IPS-18c (cell line): ENCODE data around the gene BEND6.
"Not testable (repeated sequence)": the region's sequence is repeated elsewhere in the genome, so short reads cannot be mapped to it uniquely, and the experiment has no call there.

Source experiments
- H3K4me3 ChIP-seq: 2 replicates; pipeline ENCODE4 v1.7.0; 2013; ENCODE audit warnings: low read depth, mild to moderate bottlenecking, low read length, moderate library complexity; ENCODE audit not compliant: insufficient read depth
- H3K9me3 ChIP-seq: one replicate; pipeline ENCODE4 v1.6.1; 2013; ENCODE audit warnings: mild to moderate bottlenecking, low read length, moderate library complexity; ENCODE audit not compliant: control insufficient read depth, insufficient read depth

The BEND6 gene

GRCh38 chr6:56959938-56960337 is 5.0 kb downstream of the BEND6 start:
- no peak overlapping the region for H3K4me3 ChIP-seq

GRCh38 chr6:56961151-56961550 is 6.2 kb downstream of the BEND6 start:
- Histone ChIP-seq H3K9me3 (no peaks in the 10 kb centered on the region), H3K4me3 (no peak overlapping the region)

More at GRCh38 chr6:56959938-56960337, 5.0 kb downstream of the BEND6 start:
- H3K9me3 ChIP-seq = no peaks in the 10 kb centered on the region

- no peaks in the 10 kb centered on the region for H3K9me3 ChIP-seq
Measured at GRCh38 chr6:56962441-56962840, 7.5 kb downstream of the BEND6 start.

GRCh38 chr6:56963043-56963442 is 8.1 kb downstream of the BEND6 start:
- Histone ChIP-seq H3K9me3 (no peaks in the 10 kb centered on the region), H3K4me3 (no peak overlapping the region)

More at GRCh38 chr6:56962441-56962840, 7.5 kb downstream of the BEND6 start:
- no peak overlapping the region for H3K4me3 ChIP-seq

DNA sequence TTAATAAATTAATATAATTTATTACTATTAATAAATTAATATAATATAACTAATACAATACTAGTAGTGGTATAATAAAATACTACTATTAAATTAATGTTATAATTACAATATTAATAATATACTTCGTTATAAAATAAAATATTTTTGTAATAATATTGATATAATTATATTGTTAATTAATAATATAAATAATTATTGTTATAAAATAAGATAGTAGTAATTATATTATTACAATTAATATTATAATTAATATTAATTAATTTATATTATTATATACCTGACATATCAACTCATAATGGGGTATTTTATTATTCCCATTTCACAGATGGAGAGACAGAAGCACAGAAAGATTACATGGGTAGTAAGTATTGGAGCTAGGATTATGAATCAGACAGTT is 8.9 kb downstream of the BEND6 start:
- Histone ChIP-seq H3K9me3 (no peaks in the 10 kb centered on the region), H3K4me3 (no peak overlapping the region)

- Histone ChIP-seq H3K4me3 (no peak overlapping the region), H3K9me3 (no peaks in the 10 kb centered on the region)
Measured at GRCh38 chr6:56965126-56965525, 10.2 kb downstream of the BEND6 start.

DNA sequence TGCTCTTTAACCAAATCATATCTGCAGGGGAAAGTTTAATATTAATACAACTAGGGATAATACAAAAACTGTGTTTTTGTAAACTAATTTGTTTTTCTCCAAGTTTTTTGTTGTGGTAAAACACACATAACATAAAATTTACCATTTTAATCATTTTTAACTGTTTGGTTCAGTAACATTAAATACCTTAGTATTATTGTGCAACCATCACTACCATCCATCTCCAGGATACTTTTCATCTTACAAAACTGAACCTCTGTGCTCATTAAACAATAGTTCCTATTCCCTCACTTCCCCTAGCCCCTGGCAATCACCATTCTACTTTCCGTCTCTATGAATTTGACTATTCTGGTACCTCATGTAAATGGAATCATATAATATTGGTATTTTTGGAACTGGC is 15.9 kb downstream of the BEND6 start:
- no peaks in the 10 kb centered on the region for H3K9me3 ChIP-seq
- no peak overlapping the region for H3K4me3 ChIP-seq

DNA sequence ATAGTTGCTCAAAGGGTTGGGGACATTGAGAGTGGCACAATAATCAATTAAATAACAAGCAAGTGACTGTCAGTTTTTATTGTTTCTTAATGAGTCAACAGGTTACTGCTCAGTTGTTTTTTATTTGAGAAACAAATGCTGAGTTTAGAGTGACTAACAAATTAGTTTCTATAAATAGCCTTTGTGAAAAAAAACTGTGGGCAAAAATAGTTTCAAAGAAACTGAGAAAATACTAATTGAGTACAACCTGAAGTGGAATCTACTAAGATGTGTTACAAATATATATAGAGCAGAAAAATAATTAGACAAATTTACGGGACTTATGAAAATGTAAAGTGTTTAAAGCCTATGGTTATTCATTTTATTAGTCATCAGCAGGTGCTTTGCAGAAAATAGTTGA is 22.3 kb downstream of the BEND6 start:
- no peaks in the 10 kb centered on the region for H3K9me3 ChIP-seq
- no peak overlapping the region for H3K4me3 ChIP-seq

DNA sequence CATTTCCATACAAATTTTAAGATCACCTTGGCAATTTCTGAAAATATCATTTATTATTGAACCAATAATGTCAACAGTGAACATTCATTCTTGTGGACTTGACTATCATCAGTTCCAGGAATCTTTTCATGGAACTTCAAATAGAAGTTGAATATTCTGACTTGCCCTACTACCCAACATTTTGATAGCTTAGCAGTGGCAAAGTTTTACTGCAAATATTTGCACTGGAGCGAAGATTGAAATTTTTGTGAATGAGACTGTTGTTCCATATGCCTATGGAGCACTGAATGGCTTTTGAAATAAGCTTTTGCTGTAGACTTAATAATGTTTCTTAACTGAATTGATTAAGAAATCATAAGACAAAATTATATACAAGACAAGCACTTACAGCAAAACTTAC is 23.6 kb downstream of the BEND6 start:
- H3K4me3 ChIP-seq = no peak overlapping the region
- no peaks in the 10 kb centered on the region for H3K9me3 ChIP-seq

DNA sequence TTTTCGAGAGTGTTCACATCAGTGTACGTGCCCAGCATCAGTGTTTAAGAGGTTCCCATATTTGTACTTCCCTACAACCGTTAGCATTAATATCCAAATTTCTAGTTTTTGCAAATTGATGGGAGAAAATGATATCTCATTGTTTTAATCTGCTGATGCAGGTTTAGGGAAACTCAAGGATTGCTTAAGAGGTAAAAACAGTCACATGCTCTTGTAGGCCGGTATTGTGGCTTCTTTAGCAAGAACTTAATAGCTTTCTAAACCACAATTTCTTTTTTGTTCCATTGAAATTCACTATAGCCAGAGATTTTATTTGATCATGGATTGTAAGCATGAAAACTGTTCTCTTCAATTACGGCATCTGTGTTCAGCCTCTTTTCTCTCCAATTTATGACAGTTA is 29.5 kb downstream of the BEND6 start:
- H3K4me3 ChIP-seq = no peak overlapping the region
- H3K9me3 ChIP-seq = no peaks in the 10 kb centered on the region

DNA sequence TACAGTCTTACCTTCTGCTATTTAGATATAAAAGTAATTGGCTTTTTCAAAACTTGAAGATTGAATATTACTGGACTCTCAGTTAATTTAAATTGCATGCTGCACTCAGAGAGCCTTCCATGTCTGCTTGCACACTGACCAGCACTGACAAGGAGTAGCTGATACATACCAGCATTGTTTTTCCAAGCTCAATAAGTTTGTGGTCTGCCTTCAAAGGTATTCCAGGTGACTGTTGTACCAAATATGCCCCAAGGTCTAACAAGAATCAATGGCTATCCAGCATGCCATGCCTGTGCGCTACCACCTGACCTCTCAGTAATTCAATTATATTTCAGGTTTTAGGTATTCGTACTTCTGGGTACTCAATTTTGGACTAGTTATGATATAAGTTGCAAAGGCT is 30.0 kb downstream of the BEND6 start:
- no peaks in the 10 kb centered on the region for H3K9me3 ChIP-seq
- no peak overlapping the region for H3K4me3 ChIP-seq

DNA sequence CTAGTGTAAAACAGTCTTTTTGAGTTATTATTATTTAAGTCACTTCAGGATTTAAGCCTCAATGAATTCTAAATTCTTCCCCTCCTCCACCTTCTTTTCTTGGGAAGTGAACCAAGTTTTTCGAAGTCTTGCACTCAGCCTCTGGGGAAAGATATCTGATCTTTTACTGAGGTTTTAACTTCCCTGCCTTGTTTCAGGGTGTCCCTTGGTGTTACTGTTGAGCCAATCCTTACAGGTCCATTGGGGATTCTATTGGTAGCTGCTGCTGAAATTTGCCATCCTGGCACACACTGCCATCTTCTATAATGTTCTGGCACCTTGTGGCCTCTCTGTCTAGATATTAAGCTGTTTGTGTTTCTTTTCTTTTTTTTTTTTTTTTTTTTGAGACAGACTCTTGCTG is 31.7 kb downstream of the BEND6 start:
- Histone ChIP-seq H3K4me3 (no peak overlapping the region), H3K9me3 (no peaks in the 10 kb centered on the region)

DNA sequence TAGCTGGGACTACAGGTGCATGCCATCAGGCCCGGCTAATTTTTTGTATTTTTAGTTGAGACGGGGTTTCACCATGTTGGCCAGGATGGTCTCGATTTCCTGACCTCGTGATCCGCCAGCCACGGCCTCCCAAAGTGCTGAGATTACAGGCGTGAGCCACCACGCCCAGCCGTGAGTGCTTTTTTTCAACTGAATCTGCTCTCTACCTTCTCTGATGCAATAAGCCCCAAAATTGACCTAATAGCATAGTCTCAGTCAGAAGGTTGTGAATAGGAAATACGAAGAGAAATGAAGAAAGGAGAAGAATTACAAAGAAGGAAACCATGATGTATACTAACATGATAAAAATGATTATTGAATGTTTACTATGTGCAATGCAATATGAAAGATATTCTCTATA is 33.2 kb downstream of the BEND6 start:
- Histone ChIP-seq H3K4me3 (no peak overlapping the region), H3K9me3 (no peaks in the 10 kb centered on the region)

DNA sequence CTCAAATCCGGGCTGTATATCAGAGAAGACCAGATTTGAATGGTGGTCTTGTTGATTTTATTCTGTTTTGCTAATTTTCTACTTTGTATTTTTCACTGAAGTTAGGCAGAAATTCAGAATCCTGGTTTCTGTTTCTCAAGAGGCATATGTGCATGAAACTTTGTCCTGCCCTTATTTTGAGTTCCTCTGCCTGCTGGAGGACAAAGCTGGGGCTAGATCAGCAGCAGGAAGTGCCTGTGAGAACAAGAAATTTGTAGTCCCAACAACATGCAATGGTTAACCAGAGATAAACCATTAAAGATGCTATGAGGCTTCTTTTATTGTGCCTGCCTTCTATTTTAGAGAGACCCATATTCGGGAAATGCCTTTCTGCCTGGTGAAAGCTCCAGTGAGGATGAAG is 37.1 kb downstream of the BEND6 start:
- H3K4me3 ChIP-seq = no peak overlapping the region
- H3K9me3 ChIP-seq = no peaks in the 10 kb centered on the region

GRCh38 chr6:56992703-56993102 is 37.8 kb downstream of the BEND6 start:
- Histone ChIP-seq H3K4me3 (no peak overlapping the region), H3K9me3 (no peaks in the 10 kb centered on the region)

DNA sequence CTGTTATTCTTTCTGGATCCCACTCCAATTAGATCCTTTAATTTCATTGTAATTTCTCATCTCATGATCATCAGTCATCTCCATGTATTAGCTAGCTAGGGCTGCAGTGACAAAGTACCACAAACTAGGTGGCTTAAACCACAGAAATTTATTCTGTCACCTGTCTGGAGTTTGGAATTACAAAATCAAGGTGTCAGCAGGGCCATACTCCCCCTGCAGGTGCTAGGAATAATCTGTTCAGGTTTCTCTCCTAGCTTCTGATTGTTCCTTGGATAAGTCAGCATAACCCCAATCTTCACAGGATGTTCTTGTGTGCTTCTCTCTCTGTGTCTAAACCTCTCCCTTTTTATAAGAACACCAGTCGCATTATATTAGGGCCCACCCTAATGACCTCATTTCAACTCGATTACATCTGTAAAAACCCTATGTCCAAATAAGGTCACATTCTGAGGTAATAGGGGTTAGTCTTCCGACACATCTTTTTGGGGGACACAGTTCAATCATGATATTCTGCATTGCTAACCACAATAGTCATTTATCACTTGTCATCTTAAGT is 40.5 kb downstream of the BEND6 start:
- no peak overlapping the region for H3K4me3 ChIP-seq
- peaks cover 4% of the 10 kb centered on the region for H3K9me3 ChIP-seq

DNA sequence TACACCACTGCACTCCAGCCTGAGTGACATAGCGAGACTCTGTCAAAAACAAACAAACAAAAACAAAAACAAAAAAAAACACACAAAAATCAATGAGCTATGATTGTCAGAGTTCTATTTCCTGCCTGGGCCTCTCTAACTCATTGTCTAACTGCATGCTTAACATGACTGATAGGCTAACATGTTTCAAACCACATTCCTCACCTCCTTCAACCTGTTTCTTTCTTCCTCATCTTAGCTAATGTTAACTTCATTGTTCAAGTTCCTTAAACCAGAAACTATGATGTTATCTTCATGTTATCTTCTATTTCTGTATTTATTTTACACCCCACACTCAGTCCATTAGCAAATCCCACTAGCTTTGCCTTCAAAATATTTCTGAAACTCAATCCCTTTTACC is 41.5 kb downstream of the BEND6 start:
- H3K9me3 ChIP-seq = peaks cover 4% of the 10 kb centered on the region
- no peak overlapping the region for H3K4me3 ChIP-seq

DNA sequence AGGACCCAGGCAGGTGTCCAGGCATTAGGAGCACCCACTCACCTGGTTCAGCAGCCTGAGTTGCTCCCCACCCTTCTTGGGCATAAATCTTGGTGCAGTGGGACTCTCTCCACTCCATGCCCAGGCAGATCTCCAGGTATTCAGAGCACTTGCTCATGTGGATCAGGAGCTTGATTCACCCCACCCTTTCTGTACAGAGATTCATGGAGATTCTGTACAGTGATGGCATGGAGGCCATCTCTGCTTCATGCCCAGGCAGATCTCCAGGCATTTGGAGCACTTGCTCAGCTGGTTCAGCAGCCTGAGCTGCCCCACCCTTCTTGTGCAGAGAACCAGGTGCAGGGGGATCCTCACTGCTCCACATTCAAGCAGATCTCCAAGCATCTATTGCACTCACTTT is 44.1 kb downstream of the BEND6 start:
- peaks cover 4% of the 10 kb centered on the region for H3K9me3 ChIP-seq

DNA sequence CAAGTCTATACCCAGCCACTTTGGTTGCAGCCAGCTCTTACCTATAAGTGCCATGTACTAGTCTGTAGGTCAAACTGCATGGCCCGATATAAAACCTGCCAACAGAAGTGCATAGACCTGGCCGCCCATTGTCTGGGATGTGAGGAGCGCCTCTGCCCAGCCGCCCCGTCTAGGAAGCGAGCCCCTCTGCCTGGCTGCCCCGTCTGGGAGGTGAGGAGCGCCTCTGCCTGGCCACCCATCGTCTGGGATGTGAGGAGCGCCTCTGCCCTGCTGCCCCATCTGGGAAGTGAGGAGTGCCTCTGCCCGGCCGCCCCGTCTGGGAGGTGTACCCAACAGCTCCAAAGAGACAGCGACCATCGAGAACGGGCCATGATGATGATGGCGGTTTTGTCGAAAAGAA is 44.8 kb downstream of the BEND6 start:
- H3K4me3 ChIP-seq, H3K9me3 ChIP-seq: not testable (repeated sequence)

More for the DNA sequence above, 44.1 kb downstream of the BEND6 start:
- no peak overlapping the region for H3K4me3 ChIP-seq
